HG02759 (cell line): Measurements from ENCODE around the gene HIPK4.

Experiments used
- ATAC-seq: cut with Tn5 transposase; IDR thresholded peaks from one replicate; pipeline ENCODE4 v1.9.1; 2021; ENCODE audit warnings: mild to moderate bottlenecking, moderate library complexity; ENCODE audit not compliant: unreplicated experiment

The HIPK4 gene

GRCh38 chr19:40369797-40370196, 20.2 kb downstream of the HIPK4 start:
- no peak for ATAC-seq

GRCh38 chr19:40367577-40368434, 22.2 kb downstream of the HIPK4 start:
- no peak for ATAC-seq

- ATAC-seq: no peak
Observed at GRCh38 chr19:40366697-40367561, 23.1 kb downstream of the HIPK4 start.

- ATAC-seq: no peak
Observed at GRCh38 chr19:40365613-40366401, 24.2 kb downstream of the HIPK4 start.

GRCh38 chr19:40365010-40365409, 25.0 kb downstream of the HIPK4 start:
- ATAC-seq: no peak

- no peak for ATAC-seq
Observed at GRCh38 chr19:40363069-40363468, 26.9 kb downstream of the HIPK4 start.

GRCh38 chr19:40362160-40362559, 27.8 kb downstream of the HIPK4 start:
- no peak for ATAC-seq

- ATAC-seq: no peak
Observed at GRCh38 chr19:40360708-40361241, 29.2 kb downstream of the HIPK4 start.

- ATAC-seq: no peak
Observed at GRCh38 chr19:40360020-40360707, 29.8 kb downstream of the HIPK4 start.

GRCh38 chr19:40358773-40359172, 31.2 kb downstream of the HIPK4 start:
- peak; percentile 54 for ATAC-seq

GRCh38 chr19:40357640-40358039, 32.3 kb downstream of the HIPK4 start:
- no peak for ATAC-seq

GRCh38 chr19:40356681-40357595, 33.0 kb downstream of the HIPK4 start:
- ATAC-seq: no peak

GRCh38 chr19:40355975-40356680, 33.9 kb downstream of the HIPK4 start:
- ATAC-seq: no peak

GRCh38 chr19:40348961-40349507, 40.9 kb downstream of the HIPK4 start:
- no peak for ATAC-seq

GRCh38 chr19:40348125-40348913, 41.7 kb downstream of the HIPK4 start, which contains the start of the genes C19orf47 and PLD3:
Gene C19orf47 (minus strand): TSS chr19:40348397. CDS start chr19:40341857, 6,540 bp downstream.
Gene PLD3 (plus strand): TSS chr19:40348695. CDS start chr19:40366484, 17,789 bp downstream.
- ATAC-seq: peak; percentile 96

GRCh38 chr19:40344422-40344821, 45.6 kb downstream of the HIPK4 start:
- ATAC-seq: no peak

- ATAC-seq: no peak
Observed at GRCh38 chr19:40342644-40343311, 47.2 kb downstream of the HIPK4 start.
